H54 (cell line): Measurements from ENCODE around the gene MAP1LC3C.

Experiments
- DNase-seq: peaks from one replicate; pipeline ENCODE4 v3.0.0; 2011; ENCODE audit warnings: low spot score, mixed read lengths; ENCODE audit not compliant: insufficient read length
- FAIRE-seq: peaks from 3 replicates; lab custom pipeline; 2011; peaks lifted over from hg19 to GRCh38; lab: Jason Lieb, UNC
- POLR2A ChIP-seq: IDR thresholded peaks from 2 replicates; pipeline ENCODE4 v1.6.1; 2011; ENCODE audit warnings: low read depth, mild to moderate bottlenecking, low read length

MAP1LC3C gene

DNA sequence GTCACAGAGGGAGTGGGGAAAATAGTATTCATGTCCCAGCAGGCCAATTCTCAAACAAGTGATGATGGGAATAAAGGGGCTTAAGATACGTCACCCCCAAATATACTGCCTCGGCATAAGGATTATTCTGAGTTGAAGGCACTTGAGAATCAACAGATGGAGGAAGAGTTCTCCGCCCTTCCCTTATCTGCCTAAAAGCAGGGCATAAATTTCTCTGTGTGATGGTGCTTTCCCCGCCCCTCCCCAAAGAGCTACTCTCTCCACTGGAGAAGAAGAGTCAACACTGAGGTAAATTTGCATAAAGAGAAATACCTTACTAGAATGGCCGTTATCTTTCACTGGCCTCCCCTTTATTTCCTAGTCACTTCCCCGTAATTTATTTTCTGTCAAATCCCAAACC, 22.7 kb downstream of the MAP1LC3C start:
- DNase-seq (no peak), FAIRE-seq (no peak)
- TF ChIP-seq POLR2A: no peak

DNA sequence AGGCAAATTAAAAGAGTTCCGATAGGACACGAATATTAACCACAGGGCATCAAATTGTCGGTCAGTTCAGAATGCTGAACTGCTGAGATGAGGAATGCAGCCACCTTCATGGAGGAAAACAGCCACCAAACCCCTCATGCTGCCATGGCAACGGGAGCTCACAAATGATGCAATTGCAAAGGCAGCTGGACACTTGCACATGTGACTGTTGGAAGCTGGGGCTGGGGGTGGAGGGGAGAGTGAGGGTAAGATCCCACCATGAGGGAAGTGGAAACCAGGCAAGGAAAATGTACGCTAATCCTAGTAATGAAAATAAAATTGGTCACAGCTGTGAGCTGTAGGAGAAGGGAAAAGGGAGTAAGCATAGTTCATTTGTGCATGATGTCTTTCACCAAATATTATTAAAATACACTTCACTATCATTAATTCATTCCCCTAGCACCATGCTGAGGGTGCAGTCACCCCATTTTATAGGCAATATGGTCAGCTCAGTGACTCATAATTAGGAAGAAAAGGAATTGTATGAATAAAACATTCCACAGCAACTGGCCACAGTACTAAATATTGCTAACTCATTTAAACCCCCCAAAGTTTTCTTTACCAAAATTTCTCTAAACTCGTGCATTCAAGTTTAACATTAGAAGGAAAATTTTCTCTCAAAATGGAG, 26.1 kb downstream of the MAP1LC3C start:
- FAIRE-seq: no peak

DNA sequence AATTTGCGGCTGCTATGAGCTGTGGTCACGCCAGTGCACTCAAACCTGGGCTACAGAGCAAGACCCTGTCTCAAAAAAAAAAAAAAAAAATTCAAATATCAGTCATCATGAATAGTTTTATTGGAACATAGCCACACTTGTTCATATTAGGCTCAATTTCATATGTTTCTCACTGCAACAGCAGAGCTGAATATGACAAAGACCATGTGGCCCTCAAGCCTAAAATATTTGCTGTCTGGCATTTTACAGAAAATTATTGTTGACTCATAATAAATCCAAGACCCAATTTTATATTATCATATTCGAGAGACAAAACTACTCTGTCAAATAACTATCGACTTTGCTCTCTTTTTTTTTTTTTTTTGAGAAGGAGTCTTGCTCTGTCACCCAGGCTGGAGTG, 30.3 kb downstream of the MAP1LC3C start:
- no peak for TF ChIP-seq POLR2A
- no peak for DNase-seq
- no peak for FAIRE-seq

More for the DNA sequence above, 26.1 kb downstream of the MAP1LC3C start:
- TF ChIP-seq POLR2A: no peak
- DNase-seq: peak; percentile 31

GRCh38 chr1:241964550-241965282, 34.2 kb downstream of the MAP1LC3C start:
- DNase-seq (no peak), FAIRE-seq (no peak)
- no peak for TF ChIP-seq POLR2A

- no peak for DNase-seq
- no peak for FAIRE-seq
- no peak for TF ChIP-seq POLR2A
Observed at GRCh38 chr1:241963722-241964121, 35.2 kb downstream of the MAP1LC3C start.

DNA sequence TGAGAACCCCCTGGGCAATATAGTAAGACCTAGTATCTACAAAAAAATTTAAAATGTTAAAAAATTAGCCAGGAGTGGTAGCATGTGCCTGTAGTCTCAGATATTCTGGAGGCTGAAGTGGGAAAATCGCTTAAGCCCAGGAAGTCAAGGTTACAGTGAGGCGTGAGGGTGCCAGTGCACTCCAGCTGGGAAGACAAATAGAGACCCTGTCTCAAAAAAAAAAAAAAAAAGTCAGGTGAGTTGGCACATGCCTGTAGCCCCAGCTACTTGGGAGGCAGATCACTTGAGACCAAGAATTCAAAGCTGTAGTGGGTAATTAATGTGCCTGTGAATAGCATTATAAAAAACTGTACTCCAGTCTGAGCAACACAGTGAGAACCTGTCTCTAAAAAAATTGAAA, 36.7 kb downstream of the MAP1LC3C start:
- TF ChIP-seq POLR2A: no peak
- no peak for DNase-seq
- FAIRE-seq: no peak

DNA sequence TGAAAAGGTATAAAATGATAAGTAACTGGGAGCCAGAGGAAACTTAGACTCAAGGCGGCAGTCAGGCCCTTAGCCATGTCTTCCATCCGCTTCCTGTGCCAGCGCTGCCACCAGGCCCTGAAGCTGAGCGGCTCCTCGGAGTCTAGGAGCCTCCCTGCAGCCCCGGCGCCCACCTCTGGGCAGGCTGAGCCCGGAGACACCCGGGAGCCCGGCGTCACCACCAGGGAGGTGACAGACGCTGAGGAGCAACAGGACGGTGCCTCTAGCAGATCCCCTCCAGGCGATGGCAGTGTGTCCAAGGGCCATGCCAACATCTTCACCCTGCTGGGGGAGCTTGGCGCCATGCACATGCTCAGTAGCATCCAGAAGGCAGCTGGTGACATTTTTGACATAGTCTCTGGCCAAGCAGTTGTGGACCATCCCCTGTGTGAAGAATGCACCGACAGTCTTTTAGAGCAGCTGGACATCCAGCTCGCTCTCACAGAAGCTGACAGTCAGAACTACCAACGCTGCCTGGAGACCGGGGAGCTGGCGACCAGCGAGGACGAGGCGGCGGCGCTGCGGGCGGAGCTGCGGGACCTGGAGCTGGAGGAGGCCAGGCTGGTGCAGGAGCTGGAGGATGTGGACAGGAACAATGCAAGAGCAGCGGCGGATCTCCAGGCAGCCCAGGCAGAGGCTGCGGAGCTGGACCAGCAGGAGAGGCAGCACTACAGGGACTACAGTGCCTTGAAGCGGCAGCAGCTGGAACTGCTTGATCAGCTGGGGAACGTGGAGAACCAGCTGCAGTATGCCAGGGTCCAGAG, 41.0 kb downstream of the MAP1LC3C start, which contains the start of gene BECN2:
Gene BECN2 (plus strand): TSS at position 76 of the 803 bp plus-strand sequence. CDS start 0 bp downstream, at position 76.
- DNase-seq: no peak
- FAIRE-seq: no peak

DNA sequence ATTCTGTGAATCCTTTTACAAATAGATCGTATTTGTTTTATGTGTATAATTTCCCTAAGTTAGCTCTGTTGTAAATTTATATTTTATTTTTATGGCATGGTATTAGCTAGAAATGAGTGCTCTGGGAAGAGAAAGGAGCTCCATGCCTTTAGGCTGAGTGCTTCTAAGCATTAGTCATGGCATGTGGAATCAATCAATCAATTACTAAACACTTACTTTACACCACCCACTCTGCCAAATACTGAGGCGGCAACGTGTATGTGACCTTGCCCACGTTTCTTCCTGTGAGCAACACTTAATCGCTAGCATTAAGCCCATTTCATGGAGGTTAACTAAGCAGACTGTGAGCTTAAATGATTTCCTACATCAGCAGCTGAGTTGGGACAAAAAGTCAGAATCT, 48.5 kb downstream of the MAP1LC3C start:
- TF ChIP-seq POLR2A: no peak
- DNase-seq (peak; percentile 21), FAIRE-seq (no peak)

More for the DNA sequence above, 41.0 kb downstream of the MAP1LC3C start, which contains the start of gene BECN2:
- no peak for TF ChIP-seq POLR2A

GRCh38 chr1:241947354-241947753, 51.5 kb downstream of the MAP1LC3C start:
- no peak for FAIRE-seq
- no peak for TF ChIP-seq POLR2A
- DNase-seq: no peak
